Activated CD8-positive, alpha-beta memory T cell treated with anti-CD3 and anti-CD28 coated beads for 4 hours (primary cell): Measurements from ENCODE around the gene HMGB4.

Experiments used
- DNase-seq, 2 donors: peaks; one replicate each; pipeline ENCODE4 v3.0.0-alpha.2; 2020; ENCODE audit warnings: low read depth in 2 of 2

The HMGB4 gene

GRCh38 chr1:33897092-33897725 lies 33.3 kb downstream of the HMGB4 start:
- no peak for DNase-seq

GRCh38 chr1:33898406-33898805 lies 34.5 kb downstream of the HMGB4 start:
- no peak for DNase-seq

- no peak for DNase-seq
Measured at GRCh38 chr1:33898881-33899280, 35.0 kb downstream of the HMGB4 start.

- no peak for DNase-seq
Measured at GRCh38 chr1:33899746-33900145, 35.9 kb downstream of the HMGB4 start.

- DNase-seq = no peak
Measured at GRCh38 chr1:33902486-33903209, 38.8 kb downstream of the HMGB4 start.

GRCh38 chr1:33903210-33903589 lies 39.3 kb downstream of the HMGB4 start:
- DNase-seq = no peak

- DNase-seq = no peak
Measured at GRCh38 chr1:33905241-33905640, 41.4 kb downstream of the HMGB4 start.

GRCh38 chr1:33906156-33906555 lies 42.3 kb downstream of the HMGB4 start:
- no peak for DNase-seq

- no peak for DNase-seq
Measured at GRCh38 chr1:33908324-33908956, 44.6 kb downstream of the HMGB4 start.
